Spleen (tissue), 7 donors: ENCODE data around the gene TBPL1.

Source experiments
- CTCF ChIP-seq, 11 experiments: fragments of 200-600 bp in 7 of 11; fragments of 450-650 bp in 4 of 11; sonication (generic) in 4 of 11; IDR thresholded peaks in 8 of 11; conservative IDR thresholded peaks in 3 of 11; 1 replicate in 7 of 11; 2 replicates in 4 of 11; pipeline versions ENCODE4 v1.4.0 to v1.8.0; 2016 to 2021; ENCODE audit warnings: antibody characterized with exemption in 11 of 11, inconsistent platforms in 4 of 11, mild to moderate bottlenecking in 1 of 11
- POLR2A ChIP-seq, 3 donors: fragments of 450-650 bp; IDR thresholded peaks; one replicate each; pipeline ENCODE4 v1.5.1; 2017; ENCODE audit warnings: antibody characterized with exemption in 3 of 3, mild to moderate bottlenecking in 1 of 3
- donor health status: DM: no; HTN: no; CAD: no; lungs with moderate emphysema.
- donor health status: DM: no; HTN: no; CAD: no.
- donor health status: DM: no; HTN: no; CAD: no.

GRCh38 chr6:134000443-134000842, 47.4 kb downstream of the TBPL1 start:
- TF ChIP-seq CTCF (IDR thresholded peaks at IDR 0.05 in 8 of 11, conservative IDR thresholded peaks at IDR 0.05 in 3 of 11): no peak
- no peak for TF ChIP-seq POLR2A (IDR thresholded peaks at IDR 0.05)
